Endothelial cell (in vitro differentiated cells): ENCODE results near the gene PPP1R26. TPM values are rescaled to one million over a fixed set of nuclear protein-coding genes. Genes with fewer than 3 reads are reported as not detected.
"Not testable (repeated sequence)": the region's sequence is repeated elsewhere in the genome, so short reads cannot be mapped to it uniquely, and the experiment has no call there.

Experiments
- DNase-seq: peaks from one replicate; pipeline ENCODE4 v3.0.0; 2021; ENCODE audit warnings: low spot score
- H3K27ac Mint-ChIP-seq: one replicate; pipeline ENCODE4 v1.8.0; 2021; ENCODE audit warnings: mixed read lengths, inconsistent platforms; ENCODE audit not compliant: unreplicated experiment
- H3K27me3 Mint-ChIP-seq: one replicate; pipeline ENCODE4 v1.8.0; 2021; ENCODE audit warnings: mild to moderate bottlenecking, moderate library complexity, mixed read lengths, inconsistent platforms; ENCODE audit not compliant: unreplicated experiment
- H3K36me3 Mint-ChIP-seq: one replicate; pipeline ENCODE4 v1.8.0; 2021; ENCODE audit warnings: mild to moderate bottlenecking, low read depth, mixed read lengths, inconsistent platforms; ENCODE audit not compliant: unreplicated experiment
- H3K4me1 Mint-ChIP-seq: one replicate; pipeline ENCODE4 v1.8.0; 2021; ENCODE audit warnings: mild to moderate bottlenecking, mixed read lengths, inconsistent platforms; ENCODE audit not compliant: unreplicated experiment
- H3K4me3 Mint-ChIP-seq: one replicate; pipeline ENCODE4 v1.8.0; 2021; ENCODE audit warnings: mild to moderate bottlenecking, mixed read lengths, inconsistent platforms; ENCODE audit not compliant: unreplicated experiment
- H3K9me3 Mint-ChIP-seq: one replicate; pipeline ENCODE4 v1.8.0; 2021; ENCODE audit warnings: mixed read lengths, inconsistent platforms; ENCODE audit not compliant: unreplicated experiment
- total RNA-seq: library from RNA; stranded (reverse); fragmentation: NEBNext Ultra II Directional; extraction: Animal tissue kit (Norgen Biotek cat#: 25700); gene quantifications from one replicate; pipeline ENCODE4 v1.2.1, GENCODE V29; 2021; ENCODE audit not compliant: unreplicated experiment
- TF ChIP-seq, protein P1 (sequence below): fragments of 200-600 bp; sonication (generic); IDR thresholded peaks from one replicate; pipeline ENCODE4 v1.5.0; 2021; ENCODE audit warnings: antibody characterized with exemption; ENCODE audit not compliant: unreplicated experiment

The PPP1R26 gene
- total RNA-seq, 1 donor from 2014 or later, result 21.5 TPM

DNA sequence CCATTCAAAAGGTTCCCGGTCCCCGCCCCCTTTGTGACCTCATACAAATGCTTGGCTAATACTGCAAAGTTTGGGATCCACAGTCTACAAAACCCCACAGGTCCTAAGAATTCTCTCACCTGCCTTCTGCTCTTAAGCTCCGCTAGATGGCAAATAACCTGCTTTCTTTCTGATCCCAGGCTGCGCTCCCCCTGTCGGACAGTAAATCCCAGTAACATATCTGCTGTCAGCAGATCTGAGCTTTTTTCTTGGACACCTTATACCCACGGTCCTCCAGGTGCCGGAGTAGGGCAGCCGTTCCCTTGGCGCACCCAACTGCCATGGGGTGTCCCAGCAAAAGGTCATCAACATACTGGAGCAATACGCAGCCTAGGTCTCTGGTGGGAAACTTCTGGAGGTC is 39.0 kb upstream of the PPP1R26 start:
- no peaks in the 10 kb centered on the region for H3K9me3 Mint-ChIP-seq
- TF ChIP-seq, protein P1, sequence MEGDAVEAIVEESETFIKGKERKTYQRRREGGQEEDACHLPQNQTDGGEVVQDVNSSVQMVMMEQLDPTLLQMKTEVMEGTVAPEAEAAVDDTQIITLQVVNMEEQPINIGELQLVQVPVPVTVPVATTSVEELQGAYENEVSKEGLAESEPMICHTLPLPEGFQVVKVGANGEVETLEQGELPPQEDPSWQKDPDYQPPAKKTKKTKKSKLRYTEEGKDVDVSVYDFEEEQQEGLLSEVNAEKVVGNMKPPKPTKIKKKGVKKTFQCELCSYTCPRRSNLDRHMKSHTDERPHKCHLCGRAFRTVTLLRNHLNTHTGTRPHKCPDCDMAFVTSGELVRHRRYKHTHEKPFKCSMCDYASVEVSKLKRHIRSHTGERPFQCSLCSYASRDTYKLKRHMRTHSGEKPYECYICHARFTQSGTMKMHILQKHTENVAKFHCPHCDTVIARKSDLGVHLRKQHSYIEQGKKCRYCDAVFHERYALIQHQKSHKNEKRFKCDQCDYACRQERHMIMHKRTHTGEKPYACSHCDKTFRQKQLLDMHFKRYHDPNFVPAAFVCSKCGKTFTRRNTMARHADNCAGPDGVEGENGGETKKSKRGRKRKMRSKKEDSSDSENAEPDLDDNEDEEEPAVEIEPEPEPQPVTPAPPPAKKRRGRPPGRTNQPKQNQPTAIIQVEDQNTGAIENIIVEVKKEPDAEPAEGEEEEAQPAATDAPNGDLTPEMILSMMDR, result no peak
- H3K27me3 Mint-ChIP-seq, result peaks cover 2% of the 10 kb centered on the region
- peaks cover 8% of the 10 kb centered on the region for H3K4me1 Mint-ChIP-seq
- no peak overlapping the region for H3K27ac Mint-ChIP-seq
- no peak overlapping the region for H3K4me3 Mint-ChIP-seq
- H3K36me3 Mint-ChIP-seq, result no peaks in the 10 kb centered on the region
- DNase-seq, result no peak

DNA sequence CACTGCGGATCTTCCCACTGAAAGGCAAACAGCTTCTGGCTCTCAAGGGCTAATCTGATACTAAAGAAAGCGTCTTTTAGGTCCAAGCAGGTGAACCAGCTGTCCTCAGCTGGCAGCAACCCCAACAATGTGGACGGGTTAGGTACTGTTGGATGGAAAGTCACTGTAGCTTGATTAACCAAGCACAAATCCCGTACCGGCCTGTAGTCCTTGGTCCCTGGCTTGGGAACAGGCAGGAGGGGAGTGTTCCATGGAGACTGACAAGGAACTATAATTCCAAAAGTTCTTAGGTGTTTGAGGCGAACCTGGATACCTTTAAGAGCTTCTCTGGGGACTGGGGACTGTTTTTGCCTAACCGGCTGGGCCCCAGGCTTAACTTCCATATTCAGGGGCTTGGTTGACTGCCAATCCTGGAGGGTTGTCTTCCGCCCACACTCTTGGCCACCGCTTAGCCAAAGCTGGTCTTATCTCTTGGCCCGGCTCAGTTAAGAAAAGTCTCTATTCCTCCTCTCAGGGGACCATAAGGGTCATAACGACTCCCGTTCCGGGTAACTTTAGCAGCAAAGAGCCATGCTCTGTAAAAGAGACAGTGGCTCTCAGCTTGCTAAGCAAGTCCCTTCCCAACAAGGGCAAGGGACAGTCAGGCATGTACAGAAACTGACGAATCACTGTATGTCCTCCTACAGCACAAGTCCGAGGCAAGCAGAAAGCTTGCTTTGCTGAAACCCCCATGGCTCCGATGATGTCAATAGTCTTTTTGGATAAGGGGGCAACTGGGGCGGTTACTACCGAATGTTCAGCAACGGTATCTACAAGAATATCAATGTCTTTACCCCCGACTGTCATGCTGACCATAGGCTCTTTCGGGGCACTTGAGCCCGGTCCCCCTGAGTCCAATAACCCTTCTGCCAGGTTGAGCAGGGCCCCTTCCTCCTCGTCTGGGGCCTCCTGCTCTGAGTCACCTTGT is 38.2 kb upstream of the PPP1R26 start:
- not testable (repeated sequence) for H3K4me3 Mint-ChIP-seq, H3K36me3 Mint-ChIP-seq, H3K9me3 Mint-ChIP-seq, H3K27ac Mint-ChIP-seq, H3K4me1 Mint-ChIP-seq, H3K27me3 Mint-ChIP-seq, DNase-seq

DNA sequence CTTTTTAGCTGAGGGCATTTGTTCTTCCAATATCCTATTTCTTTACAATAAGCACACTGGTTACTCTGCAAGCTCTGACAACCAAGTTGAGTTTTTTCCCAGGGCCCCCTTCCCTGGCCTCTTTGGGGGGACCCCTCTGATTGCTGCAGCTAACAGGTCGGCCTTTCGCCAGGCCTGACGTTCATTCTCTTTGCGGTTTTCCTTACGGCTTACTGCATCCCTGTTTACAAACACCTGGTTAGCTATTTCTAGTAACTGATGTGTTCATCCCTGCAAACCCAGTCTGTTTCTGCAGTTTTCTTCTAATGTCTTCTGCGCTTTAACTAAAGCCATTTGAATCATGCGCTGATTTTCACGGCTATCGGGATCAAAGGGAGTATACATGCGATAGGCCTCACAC is 37.5 kb upstream of the PPP1R26 start:
- H3K27ac Mint-ChIP-seq, result no peak overlapping the region
- peaks cover 2% of the 10 kb centered on the region for H3K27me3 Mint-ChIP-seq
- TF ChIP-seq, protein P1, result no peak
- H3K9me3 Mint-ChIP-seq, result no peaks in the 10 kb centered on the region
- no peak overlapping the region for H3K4me3 Mint-ChIP-seq
- H3K36me3 Mint-ChIP-seq, result no peaks in the 10 kb centered on the region
- H3K4me1 Mint-ChIP-seq, result peaks cover 8% of the 10 kb centered on the region
- no peak for DNase-seq

DNA sequence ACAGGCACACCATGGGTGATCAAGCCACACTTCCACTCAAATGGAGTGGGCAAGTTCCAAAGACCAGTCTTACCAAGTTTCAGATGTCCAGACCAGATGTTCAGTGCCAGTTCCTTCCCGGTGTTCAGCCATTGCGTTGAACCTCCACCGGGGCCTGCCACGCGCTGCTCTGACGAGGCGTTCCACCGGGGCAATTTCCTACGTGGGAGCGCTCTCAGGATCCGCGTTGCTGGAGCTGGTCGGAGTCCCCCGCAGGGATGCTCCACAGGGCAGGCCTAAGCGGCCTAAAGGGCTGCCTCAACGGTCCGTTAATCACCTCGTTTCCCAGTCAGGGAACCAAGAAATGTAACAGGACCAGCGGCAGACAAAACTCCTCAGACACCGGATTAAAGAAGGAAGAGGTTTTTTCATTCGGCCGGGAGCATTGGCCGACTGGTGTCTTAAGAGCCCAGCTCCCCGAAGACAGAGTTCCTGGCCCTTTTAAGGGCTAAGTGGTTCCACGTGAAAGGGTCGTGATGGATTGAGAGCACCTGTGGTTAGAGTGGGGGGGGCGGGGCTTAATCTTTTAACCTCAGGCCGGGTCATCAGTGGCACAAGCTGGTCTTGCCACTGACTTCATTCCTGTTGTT is 35.7 kb upstream of the PPP1R26 start:
- no peak for DNase-seq
- Mint-ChIP-seq H3K9me3 (no peaks in the 10 kb centered on the region), H3K27ac (no peak overlapping the region), H3K4me3 (no peak overlapping the region), H3K4me1 (peaks cover 8% of the 10 kb centered on the region), H3K36me3 (no peaks in the 10 kb centered on the region), H3K27me3 (peaks cover 2% of the 10 kb centered on the region)
- TF ChIP-seq, protein P1, result no peak

DNA sequence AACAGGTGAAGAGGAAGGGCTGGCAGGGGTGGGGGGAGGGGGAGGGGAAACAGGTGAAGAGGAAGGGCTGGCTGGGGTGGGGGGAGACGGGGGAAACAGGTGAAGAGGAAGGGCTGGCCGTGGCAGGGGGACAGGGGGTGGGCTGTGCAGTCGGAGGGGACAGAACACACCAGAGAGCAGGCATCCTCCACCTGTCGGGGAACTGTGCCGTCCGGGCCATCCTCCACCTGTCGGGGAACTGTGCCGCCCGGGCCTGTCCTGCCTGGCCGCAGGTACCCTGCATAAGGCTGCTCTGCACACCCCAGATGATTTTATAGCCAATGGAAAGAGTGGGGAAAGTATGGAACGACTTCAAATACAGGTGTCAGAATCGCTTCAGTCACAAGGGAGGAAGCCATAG is 32.5 kb upstream of the PPP1R26 start:
- H3K27me3 Mint-ChIP-seq, result peaks cover 2% of the 10 kb centered on the region
- H3K36me3 Mint-ChIP-seq, result no peaks in the 10 kb centered on the region
- no peak overlapping the region for H3K27ac Mint-ChIP-seq
- no peaks in the 10 kb centered on the region for H3K9me3 Mint-ChIP-seq
- TF ChIP-seq, protein P1, result no peak
- no peak for DNase-seq
- no peak overlapping the region for H3K4me3 Mint-ChIP-seq
- peaks cover 4% of the 10 kb centered on the region for H3K4me1 Mint-ChIP-seq
